ENCODE measurements around the gene YKT6.
"Not testable (repeated sequence)": the region's sequence is repeated elsewhere in the genome, so short reads cannot be mapped to it uniquely, and the experiment has no call there.

Gene YKT6

GRCh38 chr7:44193011-44193802, 7.6 kb upstream of the YKT6 start:
- ATAC-seq (no peak), DNase-seq (no peak)

GRCh38 chr7:44194069-44194468, 6.7 kb upstream of the YKT6 start:
- peak; percentile 70 for ATAC-seq
- peak; percentile 56 for DNase-seq

GRCh38 chr7:44194562-44195145, 6.1 kb upstream of the YKT6 start:
- no peak for ATAC-seq
- DNase-seq: no peak

GRCh38 chr7:44195889-44196288, 4.9 kb upstream of the YKT6 start:
- DNase-seq (no peak), ATAC-seq (no peak)

DNA sequence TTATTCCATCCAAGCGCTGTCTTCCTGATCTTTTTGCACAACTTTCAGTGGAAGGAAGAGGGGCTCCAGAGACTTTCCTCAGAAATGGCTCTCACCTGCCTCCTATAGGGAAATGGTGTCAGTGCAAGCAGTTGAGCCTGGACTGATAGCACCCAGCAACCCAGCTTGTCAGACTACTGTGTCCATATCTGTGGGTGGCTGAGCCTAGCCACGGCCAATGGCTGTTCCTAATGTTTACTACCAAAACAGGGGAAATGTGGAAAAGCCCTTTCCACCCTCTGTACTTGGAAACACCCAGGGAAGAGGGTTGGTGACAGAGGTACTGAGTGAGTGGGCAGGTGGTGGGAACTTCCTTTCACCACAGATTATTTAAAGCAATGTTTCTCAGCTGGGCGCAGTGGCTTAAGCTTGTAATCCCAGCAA, 4.3 kb upstream of the YKT6 start:
- DNase-seq: peak; percentile 46
- ATAC-seq: no peak

- DNase-seq (no peak), ATAC-seq (no peak)
These were observed 3.3 kb upstream of the YKT6 start for GRCh38 chr7:44197474-44197873.

DNA sequence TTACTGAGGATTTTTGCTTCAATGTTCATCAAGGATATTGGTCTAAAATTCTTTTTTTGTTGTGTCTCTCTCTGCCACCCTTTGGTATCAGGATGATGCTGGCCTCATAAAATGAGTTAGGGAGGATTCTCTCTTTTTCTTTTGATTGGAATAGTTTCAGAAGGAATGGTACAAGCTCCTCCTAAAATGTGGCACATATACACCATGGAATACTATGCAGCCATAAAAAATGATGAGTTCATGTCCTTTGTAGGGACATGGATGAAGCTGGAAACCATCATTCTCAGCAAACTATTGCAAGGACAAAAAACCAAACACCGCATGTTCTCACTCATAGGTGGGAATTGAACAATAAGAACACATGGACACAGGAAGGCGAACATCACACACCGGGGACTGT, 615 bp upstream of the YKT6 start:
- not testable (repeated sequence) for ATAC-seq, DNase-seq

DNA sequence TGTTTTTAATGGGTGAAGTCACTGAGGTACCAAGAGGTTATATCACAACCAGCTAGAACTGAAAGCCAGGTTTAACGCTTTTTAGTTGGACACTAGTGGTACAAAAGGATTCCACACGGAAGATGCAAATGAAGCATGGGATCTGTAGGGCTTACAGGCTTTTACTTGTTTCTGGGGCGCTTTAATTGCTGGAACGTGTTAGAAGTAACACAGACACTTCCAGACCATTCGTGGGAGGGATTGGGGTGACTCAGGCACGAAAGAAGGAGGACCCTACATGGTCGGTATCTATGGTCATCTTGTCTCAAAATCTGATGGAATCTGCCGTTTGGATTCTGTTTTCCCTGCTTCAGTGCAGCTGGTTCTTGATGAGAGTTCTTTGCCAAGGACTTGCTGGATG, 1.0 kb downstream of the YKT6 start:
- no peak for DNase-seq
- ATAC-seq: no peak

- DNase-seq (no peak), ATAC-seq (no peak)
These were observed 5.2 kb downstream of the YKT6 start for GRCh38 chr7:44206008-44206407.

DNA sequence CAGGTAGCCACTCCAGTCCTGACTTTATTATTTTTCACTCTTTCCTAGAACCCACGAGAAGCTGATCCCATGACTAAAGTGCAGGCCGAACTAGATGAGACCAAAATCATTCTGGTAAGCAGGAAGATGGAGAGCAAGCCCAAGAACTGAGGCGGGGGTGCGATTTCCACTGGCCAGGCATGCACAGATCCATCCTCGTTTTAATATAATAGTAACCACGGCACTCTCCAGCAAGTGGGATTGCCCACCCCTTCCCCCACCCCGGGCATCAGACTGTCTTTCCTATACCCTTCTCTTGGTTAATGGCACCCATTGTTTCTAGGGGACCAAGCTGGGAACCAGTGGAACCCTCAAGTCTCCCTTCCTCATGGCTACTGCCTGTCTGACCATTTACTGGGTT, 7.3 kb downstream of the YKT6 start:
- DNase-seq: no peak
- no peak for ATAC-seq

DNA sequence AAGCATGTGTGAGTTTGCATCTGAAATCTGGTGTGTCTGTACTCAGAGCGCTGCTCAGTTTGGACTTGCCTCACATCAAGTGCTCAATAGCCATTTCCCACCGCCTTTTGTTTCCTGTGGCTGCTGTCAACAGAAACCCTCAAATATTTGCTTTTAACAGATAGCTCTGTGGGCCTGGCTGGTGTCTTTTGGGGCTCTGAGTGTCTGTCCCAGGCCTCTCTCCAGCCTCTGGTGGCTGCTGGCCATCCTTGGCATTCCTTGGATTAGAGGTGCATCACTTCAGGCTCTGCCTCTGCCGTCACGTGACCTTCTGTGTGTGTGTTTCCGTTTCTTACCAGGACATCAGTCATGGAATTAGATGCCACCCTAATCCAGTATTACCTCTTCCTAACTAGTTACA, 9.3 kb downstream of the YKT6 start:
- ATAC-seq (no peak), DNase-seq (no peak)

- DNase-seq (no peak), ATAC-seq (no peak)
These were observed 10.4 kb downstream of the YKT6 start for GRCh38 chr7:44211126-44211675.

DNA sequence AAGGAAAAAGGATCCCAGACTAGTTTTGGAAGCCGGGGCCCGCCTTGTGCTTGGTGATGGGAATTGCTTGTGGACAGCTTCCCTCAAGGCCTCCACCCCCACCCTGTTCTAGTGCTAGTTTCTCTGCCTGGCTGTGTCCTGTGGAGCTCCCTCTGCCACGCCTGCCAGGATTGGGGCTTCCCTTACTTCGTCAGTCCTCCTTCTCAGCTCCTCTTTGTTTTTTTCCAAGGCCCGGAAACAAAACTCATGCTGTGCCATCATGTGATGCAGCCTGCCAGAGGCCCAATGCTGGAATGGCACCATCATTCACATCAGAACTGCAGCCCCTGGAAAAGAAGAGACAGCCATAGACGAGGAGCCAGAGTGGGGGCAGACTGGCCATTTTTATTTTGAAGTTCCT, 11.2 kb downstream of the YKT6 start:
- no peak for DNase-seq
- no peak for ATAC-seq

- DNase-seq (no peak), ATAC-seq (no peak)
These were observed 11.9 kb downstream of the YKT6 start for GRCh38 chr7:44212581-44213184.

GRCh38 chr7:44213206-44213876, 12.6 kb downstream of the YKT6 start:
- ATAC-seq (no peak), DNase-seq (no peak)

GRCh38 chr7:44213877-44214388, 13.2 kb downstream of the YKT6 start:
- ATAC-seq (no peak), DNase-seq (no peak)

GRCh38 chr7:44215531-44215930, 14.8 kb downstream of the YKT6 start:
- no peak for ATAC-seq

DNA sequence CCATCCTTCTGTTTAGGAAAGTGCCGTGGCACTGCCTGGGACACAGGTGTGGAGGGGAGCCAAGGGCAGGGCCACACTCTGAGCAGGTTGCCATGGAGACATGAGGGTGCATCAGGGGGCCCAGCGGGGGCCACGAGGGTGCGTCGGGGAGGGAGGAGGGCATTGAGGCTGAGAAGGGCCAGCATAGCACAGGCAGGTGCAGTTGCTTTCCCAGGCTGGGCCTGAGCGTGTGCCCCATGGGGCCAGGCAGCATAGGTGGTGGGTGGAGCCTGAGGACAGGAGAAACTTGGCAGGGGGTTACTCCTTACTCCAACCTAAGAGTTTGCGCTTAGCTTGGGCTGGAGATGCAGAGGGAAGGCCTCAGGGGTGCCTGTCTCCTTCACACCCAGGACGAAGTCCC, 15.2 kb downstream of the YKT6 start:
- ATAC-seq (no peak), DNase-seq (no peak)

More at GRCh38 chr7:44215531-44215930, 14.8 kb downstream of the YKT6 start:
- no peak for DNase-seq

- ATAC-seq (no peak), DNase-seq (no peak)
These were observed 15.9 kb downstream of the YKT6 start for GRCh38 chr7:44216521-44217222.

- DNase-seq (no peak), ATAC-seq (no peak)
These were observed 16.5 kb downstream of the YKT6 start for GRCh38 chr7:44217223-44217714.

DNA sequence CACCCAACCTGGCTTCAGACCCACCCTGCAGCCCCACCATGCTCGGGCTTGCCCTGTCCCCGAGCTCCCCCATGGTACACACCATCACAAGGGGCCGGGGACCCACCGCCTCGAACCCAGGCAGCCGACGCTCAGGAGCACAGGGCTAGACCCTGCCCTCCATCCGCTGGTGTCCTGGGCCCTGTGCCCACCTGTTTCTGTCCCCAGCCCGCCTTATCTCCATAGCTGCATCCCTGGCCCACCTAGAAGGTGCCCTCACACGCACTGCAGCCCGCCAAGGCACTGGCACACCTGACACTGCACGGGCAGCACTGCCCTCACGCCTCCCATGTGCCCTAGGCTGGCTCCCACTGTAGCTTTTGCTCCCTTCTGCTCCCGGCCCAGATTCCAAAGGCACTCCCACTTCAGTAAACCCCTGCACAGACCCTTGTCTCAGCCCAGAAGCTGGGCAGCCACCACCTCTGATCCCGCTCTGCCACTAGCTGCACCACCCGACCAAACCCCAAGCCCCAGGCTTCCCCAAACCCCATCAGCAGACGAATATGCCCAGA, 17.1 kb downstream of the YKT6 start:
- ATAC-seq (no peak), DNase-seq (no peak)
